Osteocyte (in vitro differentiated cells): Measurements from ENCODE around the gene WDR82. TPM values are rescaled to one million over a fixed set of nuclear protein-coding genes. Genes with fewer than 3 reads are reported as not detected.
"Not testable (repeated sequence)": the region's sequence is repeated elsewhere in the genome, so short reads cannot be mapped to it uniquely, and the experiment has no call there.

Source experiments
- DNase-seq: peaks from one replicate; pipeline ENCODE4 v3.0.0; 2021; ENCODE audit warnings: mixed read lengths; ENCODE audit not compliant: unreplicated experiment; ENCODE audit errors: extremely low spot score
- H3K27ac Mint-ChIP-seq: one replicate; pipeline ENCODE4 v1.8.0; 2021; ENCODE audit warnings: mild to moderate bottlenecking, mixed read lengths; ENCODE audit not compliant: unreplicated experiment
- H3K27me3 Mint-ChIP-seq: one replicate; pipeline ENCODE4 v1.8.0; 2021; ENCODE audit warnings: mixed read lengths; ENCODE audit not compliant: unreplicated experiment
- H3K36me3 Mint-ChIP-seq: one replicate; pipeline ENCODE4 v1.8.0; 2021; ENCODE audit warnings: mixed read lengths; ENCODE audit not compliant: unreplicated experiment
- H3K4me1 Mint-ChIP-seq: one replicate; pipeline ENCODE4 v1.8.0; 2021; ENCODE audit warnings: mixed read lengths; ENCODE audit not compliant: unreplicated experiment
- H3K4me3 Mint-ChIP-seq: one replicate; pipeline ENCODE4 v1.8.0; 2021; ENCODE audit warnings: mild to moderate bottlenecking, moderate library complexity, mixed read lengths; ENCODE audit not compliant: unreplicated experiment
- H3K9me3 Mint-ChIP-seq: one replicate; pipeline ENCODE4 v1.8.0; 2021; ENCODE audit warnings: mixed read lengths; ENCODE audit not compliant: unreplicated experiment
- total RNA-seq: library from RNA; stranded (reverse); gene quantifications from 2 replicates; pipeline ENCODE4 v1.2.1, GENCODE V29; 2021
- TF ChIP-seq, protein P1 (sequence below): fragments of 200-600 bp; sonication (generic); IDR thresholded peaks from 2 replicates; pipeline ENCODE4 v1.5.0; 2021; ENCODE audit warnings: antibody characterized with exemption, mild to moderate bottlenecking, moderate library complexity

The WDR82 gene
- total RNA-seq, 1 donor from 2014 or later = 76.7 TPM

- Mint-ChIP-seq H3K9me3 (no peaks in the 10 kb centered on the region), H3K27me3 (no peaks in the 10 kb centered on the region), H3K36me3 (peaks cover 2% of the 10 kb centered on the region), H3K4me3 (no peak overlapping the region), H3K4me1 (peaks cover 14% of the 10 kb centered on the region), H3K27ac (no peak overlapping the region)
- TF ChIP-seq, protein P1, sequence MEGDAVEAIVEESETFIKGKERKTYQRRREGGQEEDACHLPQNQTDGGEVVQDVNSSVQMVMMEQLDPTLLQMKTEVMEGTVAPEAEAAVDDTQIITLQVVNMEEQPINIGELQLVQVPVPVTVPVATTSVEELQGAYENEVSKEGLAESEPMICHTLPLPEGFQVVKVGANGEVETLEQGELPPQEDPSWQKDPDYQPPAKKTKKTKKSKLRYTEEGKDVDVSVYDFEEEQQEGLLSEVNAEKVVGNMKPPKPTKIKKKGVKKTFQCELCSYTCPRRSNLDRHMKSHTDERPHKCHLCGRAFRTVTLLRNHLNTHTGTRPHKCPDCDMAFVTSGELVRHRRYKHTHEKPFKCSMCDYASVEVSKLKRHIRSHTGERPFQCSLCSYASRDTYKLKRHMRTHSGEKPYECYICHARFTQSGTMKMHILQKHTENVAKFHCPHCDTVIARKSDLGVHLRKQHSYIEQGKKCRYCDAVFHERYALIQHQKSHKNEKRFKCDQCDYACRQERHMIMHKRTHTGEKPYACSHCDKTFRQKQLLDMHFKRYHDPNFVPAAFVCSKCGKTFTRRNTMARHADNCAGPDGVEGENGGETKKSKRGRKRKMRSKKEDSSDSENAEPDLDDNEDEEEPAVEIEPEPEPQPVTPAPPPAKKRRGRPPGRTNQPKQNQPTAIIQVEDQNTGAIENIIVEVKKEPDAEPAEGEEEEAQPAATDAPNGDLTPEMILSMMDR = no peak
- no peak for DNase-seq
These were observed 12.4 kb upstream of the WDR82 start for GRCh38 chr3:52290596-52291507.

- Mint-ChIP-seq H3K27me3 (no peaks in the 10 kb centered on the region), H3K27ac (no peak overlapping the region), H3K4me1 (peaks cover 14% of the 10 kb centered on the region), H3K9me3 (no peaks in the 10 kb centered on the region), H3K36me3 (peaks cover 2% of the 10 kb centered on the region), H3K4me3 (no peak overlapping the region)
- DNase-seq = no peak
- TF ChIP-seq, protein P1 = no peak
These were observed 11.5 kb upstream of the WDR82 start for GRCh38 chr3:52289747-52290595.

GRCh38 chr3:52289338-52289746, 10.9 kb upstream of the WDR82 start:
- peaks cover 14% of the 10 kb centered on the region for H3K4me1 Mint-ChIP-seq
- no peak for DNase-seq
- TF ChIP-seq, protein P1 = no peak
- no peaks in the 10 kb centered on the region for H3K9me3 Mint-ChIP-seq
- peak overlapping the region; percentile 100 for H3K27ac Mint-ChIP-seq
- H3K36me3 Mint-ChIP-seq = peaks cover 2% of the 10 kb centered on the region
- no peak overlapping the region for H3K4me3 Mint-ChIP-seq
- no peaks in the 10 kb centered on the region for H3K27me3 Mint-ChIP-seq

GRCh38 chr3:52288674-52289073, 10.2 kb upstream of the WDR82 start:
- Mint-ChIP-seq H3K36me3 (peaks cover 2% of the 10 kb centered on the region), H3K9me3 (no peaks in the 10 kb centered on the region), H3K27me3 (no peaks in the 10 kb centered on the region), H3K4me3 (peak overlapping the region; percentile 98), H3K4me1 (peaks cover 14% of the 10 kb centered on the region), H3K27ac (peak overlapping the region; percentile 100)
- no peak for DNase-seq
- TF ChIP-seq, protein P1 = no peak

- Mint-ChIP-seq H3K9me3 (no peaks in the 10 kb centered on the region), H3K27me3 (no peaks in the 10 kb centered on the region), H3K4me3 (peak overlapping the region; percentile 98), H3K27ac (peak overlapping the region; percentile 100), H3K4me1 (peaks cover 14% of the 10 kb centered on the region), H3K36me3 (peaks cover under 1% of the 10 kb centered on the region)
- DNase-seq = no peak
- TF ChIP-seq, protein P1 = no peak
These were observed 8.3 kb upstream of the WDR82 start for GRCh38 chr3:52286777-52287110.

GRCh38 chr3:52284051-52284450, 5.6 kb upstream of the WDR82 start:
- not testable (repeated sequence) for H3K4me3 Mint-ChIP-seq, H3K9me3 Mint-ChIP-seq, DNase-seq, H3K27me3 Mint-ChIP-seq, H3K36me3 Mint-ChIP-seq, H3K27ac Mint-ChIP-seq
- peaks cover 30% of the 10 kb centered on the region for H3K4me1 Mint-ChIP-seq
